SK-N-SH (cell line): ENCODE results near the gene GAPVD1.

Experiments used
- CTCF ChIP-seq: fragments of 200-600 bp; sonication (generic); IDR thresholded peaks from 2 replicates; pipeline ENCODE4 v1.6.1; 2017; ENCODE audit warnings: antibody characterized with exemption, mild to moderate bottlenecking, moderate library complexity
- EZH2phosphoT487 ChIP-seq: fragments of 200-600 bp; sonication (generic); IDR thresholded peaks from 2 replicates; pipeline ENCODE4 v1.6.1; 2017; ENCODE audit warnings: low read depth, mixed run types, mild to moderate bottlenecking, antibody characterized with exemption, moderate library complexity, borderline replicate concordance
- IRF3 ChIP-seq: fragments of 150-350 bp; IDR thresholded peaks from 2 replicates; pipeline ENCODE4 v1.6.1; 2016; ENCODE audit warnings: mild to moderate bottlenecking, low read depth, low read length
- PBX3 ChIP-seq: IDR thresholded peaks from 2 replicates; pipeline ENCODE4; 2012
- RAD21 ChIP-seq: IDR thresholded peaks from 2 replicates; pipeline ENCODE4 v1.6.1; 2012; ENCODE audit warnings: mild to moderate bottlenecking, low read length
- RCOR1 ChIP-seq: fragments of 150-350 bp; IDR thresholded peaks from 2 replicates; pipeline ENCODE4 v1.6.1; 2017; ENCODE audit warnings: antibody characterized with exemption, low read length
- RXRA ChIP-seq: IDR thresholded peaks from 2 replicates; pipeline ENCODE4 v1.4.0; 2012; ENCODE audit warnings: low read depth, mild to moderate bottlenecking, borderline replicate concordance
- SMC3 ChIP-seq: IDR thresholded peaks from 2 replicates; pipeline ENCODE4 v1.6.1; 2012; ENCODE audit warnings: low read depth, low read length, improper control_type of control experiment
- YY1 ChIP-seq: IDR thresholded peaks from 2 replicates; pipeline ENCODE4 v1.4.0; 2012; ENCODE audit warnings: low read depth, mild to moderate bottlenecking

- TF ChIP-seq CTCF, result no peak
- no peak for TF ChIP-seq RCOR1
- TF ChIP-seq RAD21, result no peak
- TF ChIP-seq IRF3, result no peak
- TF ChIP-seq PBX3, result no peak
- TF ChIP-seq RXRA, result no peak
- TF ChIP-seq EZH2phosphoT487, result no peak
- no peak for TF ChIP-seq SMC3
- no peak for TF ChIP-seq YY1
These were observed 117.2 kb downstream of the GAPVD1 start for GRCh38 chr9:125378778-125379177.
